ENCODE measurements around the gene FLII.
A peak's percentile ranks its signal among the peaks of the same experiment; 100 is the strongest.

- no peak for TF ChIP-seq CTCF (IDR thresholded peaks at IDR 0.05)
- TF ChIP-seq POLR2AphosphoS5 (IDR thresholded peaks at IDR 0.05), result peak; percentile 25
These were observed 569 bp downstream of the FLII start for GRCh38 chr17:18257982-18258355.
